WERI-Rb-1 (cell line): Measurements from ENCODE around the gene IDH3G.

Experiments used
- DNase-seq: peaks from one replicate; pipeline ENCODE4 v3.0.0-alpha.2; 2020
- H3K27ac ChIP-seq: fragments of 250-450 bp; sonication (Bioruptor Pico); 2 replicates; pipeline ENCODE4 v1.5.1; 2020; ENCODE audit warnings: mild to moderate bottlenecking, moderate library complexity
- H3K27me3 ChIP-seq: fragments of 250-450 bp; sonication (Bioruptor Pico); 2 replicates; pipeline ENCODE4 v1.5.1; 2021; ENCODE audit warnings: mild to moderate bottlenecking, low read depth, moderate library complexity; ENCODE audit not compliant: insufficient read depth, severe bottlenecking
- H3K36me3 ChIP-seq: fragments of 250-450 bp; sonication (Bioruptor Pico); 2 replicates; pipeline ENCODE4 v1.5.1; 2020; ENCODE audit warnings: mild to moderate bottlenecking, moderate library complexity
- H3K4me3 ChIP-seq: 2 replicates; pipeline ENCODE4 v1.5.1; 2011; ENCODE audit warnings: low read depth, mild to moderate bottlenecking, control low read depth, low read length
- H3K9me3 ChIP-seq: fragments of 250-450 bp; sonication (Bioruptor Pico); 2 replicates; pipeline ENCODE4 v1.5.1; 2021; ENCODE audit warnings: mild to moderate bottlenecking, moderate library complexity; ENCODE audit not compliant: severe bottlenecking
- TF ChIP-seq, protein P1 (sequence below): IDR thresholded peaks from 2 replicates; pipeline ENCODE4 v1.5.1; 2011; ENCODE audit warnings: low read depth, mild to moderate bottlenecking, control low read depth, inconsistent platforms, low read length

The IDH3G gene

GRCh38 chrX:153803211-153804099, 9.3 kb upstream of the IDH3G start:
- Histone ChIP-seq H3K9me3 (no peaks in the 10 kb centered on the region), H3K4me3 (no peak overlapping the region), H3K36me3 (peaks cover 23% of the 10 kb centered on the region), H3K27ac (no peak overlapping the region), H3K27me3 (peaks cover 27% of the 10 kb centered on the region)
- no peak for DNase-seq
- TF ChIP-seq, protein P1, sequence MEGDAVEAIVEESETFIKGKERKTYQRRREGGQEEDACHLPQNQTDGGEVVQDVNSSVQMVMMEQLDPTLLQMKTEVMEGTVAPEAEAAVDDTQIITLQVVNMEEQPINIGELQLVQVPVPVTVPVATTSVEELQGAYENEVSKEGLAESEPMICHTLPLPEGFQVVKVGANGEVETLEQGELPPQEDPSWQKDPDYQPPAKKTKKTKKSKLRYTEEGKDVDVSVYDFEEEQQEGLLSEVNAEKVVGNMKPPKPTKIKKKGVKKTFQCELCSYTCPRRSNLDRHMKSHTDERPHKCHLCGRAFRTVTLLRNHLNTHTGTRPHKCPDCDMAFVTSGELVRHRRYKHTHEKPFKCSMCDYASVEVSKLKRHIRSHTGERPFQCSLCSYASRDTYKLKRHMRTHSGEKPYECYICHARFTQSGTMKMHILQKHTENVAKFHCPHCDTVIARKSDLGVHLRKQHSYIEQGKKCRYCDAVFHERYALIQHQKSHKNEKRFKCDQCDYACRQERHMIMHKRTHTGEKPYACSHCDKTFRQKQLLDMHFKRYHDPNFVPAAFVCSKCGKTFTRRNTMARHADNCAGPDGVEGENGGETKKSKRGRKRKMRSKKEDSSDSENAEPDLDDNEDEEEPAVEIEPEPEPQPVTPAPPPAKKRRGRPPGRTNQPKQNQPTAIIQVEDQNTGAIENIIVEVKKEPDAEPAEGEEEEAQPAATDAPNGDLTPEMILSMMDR, result no peak

GRCh38 chrX:153802513-153803045, 8.4 kb upstream of the IDH3G start:
- no peak for DNase-seq
- Histone ChIP-seq H3K4me3 (no peak overlapping the region), H3K9me3 (no peaks in the 10 kb centered on the region), H3K27me3 (peaks cover 27% of the 10 kb centered on the region), H3K36me3 (peaks cover 30% of the 10 kb centered on the region), H3K27ac (no peak overlapping the region)
- TF ChIP-seq, protein P1, result no peak

- Histone ChIP-seq H3K36me3 (peaks cover 39% of the 10 kb centered on the region), H3K9me3 (no peaks in the 10 kb centered on the region)
These were observed 7.5 kb upstream of the IDH3G start for GRCh38 chrX:153801669-153802068.

GRCh38 chrX:153800746-153801145, 6.6 kb upstream of the IDH3G start:
- TF ChIP-seq, protein P1, result no peak
- no peaks in the 10 kb centered on the region for H3K9me3 ChIP-seq
- H3K4me3 ChIP-seq, result no peak overlapping the region
- no peak overlapping the region for H3K27ac ChIP-seq
- peaks cover 24% of the 10 kb centered on the region for H3K27me3 ChIP-seq
- peaks cover 48% of the 10 kb centered on the region for H3K36me3 ChIP-seq
- DNase-seq, result no peak

More at GRCh38 chrX:153801669-153802068, 7.5 kb upstream of the IDH3G start:
- Histone ChIP-seq H3K4me3 (no peak overlapping the region), H3K27me3 (peaks cover 25% of the 10 kb centered on the region), H3K27ac (no peak overlapping the region)
- DNase-seq, result no peak
- TF ChIP-seq, protein P1, result no peak

DNA sequence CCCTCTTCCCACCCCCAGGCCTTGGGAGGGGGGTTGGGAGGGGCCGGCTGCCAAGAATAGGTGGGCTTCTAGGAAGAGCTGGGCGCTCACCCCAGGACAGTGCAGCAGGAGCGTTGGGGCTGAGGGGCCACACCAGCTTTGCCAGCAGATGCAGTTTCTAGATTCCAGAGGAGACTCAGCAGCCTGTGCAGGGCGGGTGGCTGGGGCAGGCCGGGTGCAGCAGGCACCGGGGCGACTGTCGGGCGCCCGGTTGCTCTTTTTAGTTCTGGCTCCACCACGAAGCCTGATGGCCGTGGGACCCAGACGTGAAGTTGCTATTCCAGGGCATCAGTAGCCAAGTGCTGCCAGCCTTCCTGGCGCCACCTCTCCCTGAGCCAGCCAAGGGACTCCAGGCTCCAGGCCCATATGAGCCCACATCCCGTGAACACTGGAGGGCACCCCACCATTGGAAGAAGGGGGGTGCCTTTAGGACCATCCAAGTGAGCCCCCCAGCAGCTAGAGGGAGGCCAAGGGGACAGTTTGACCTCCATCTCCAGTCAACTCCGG, 6.1 kb upstream of the IDH3G start:
- H3K27ac ChIP-seq, result no peak overlapping the region
- peaks cover 49% of the 10 kb centered on the region for H3K36me3 ChIP-seq
- peaks cover 21% of the 10 kb centered on the region for H3K27me3 ChIP-seq
- TF ChIP-seq, protein P1, result no peak
- no peak overlapping the region for H3K4me3 ChIP-seq
- no peaks in the 10 kb centered on the region for H3K9me3 ChIP-seq
- no peak for DNase-seq
